ENCODE results near the gene CFAP410. TPM values are rescaled to one million over a fixed set of nuclear protein-coding genes. Genes with fewer than 3 reads are reported as not detected.

CFAP410 gene
- total RNA-seq, 2 experiments from 2014 or later: 15.1 to 20.6 TPM

DNA sequence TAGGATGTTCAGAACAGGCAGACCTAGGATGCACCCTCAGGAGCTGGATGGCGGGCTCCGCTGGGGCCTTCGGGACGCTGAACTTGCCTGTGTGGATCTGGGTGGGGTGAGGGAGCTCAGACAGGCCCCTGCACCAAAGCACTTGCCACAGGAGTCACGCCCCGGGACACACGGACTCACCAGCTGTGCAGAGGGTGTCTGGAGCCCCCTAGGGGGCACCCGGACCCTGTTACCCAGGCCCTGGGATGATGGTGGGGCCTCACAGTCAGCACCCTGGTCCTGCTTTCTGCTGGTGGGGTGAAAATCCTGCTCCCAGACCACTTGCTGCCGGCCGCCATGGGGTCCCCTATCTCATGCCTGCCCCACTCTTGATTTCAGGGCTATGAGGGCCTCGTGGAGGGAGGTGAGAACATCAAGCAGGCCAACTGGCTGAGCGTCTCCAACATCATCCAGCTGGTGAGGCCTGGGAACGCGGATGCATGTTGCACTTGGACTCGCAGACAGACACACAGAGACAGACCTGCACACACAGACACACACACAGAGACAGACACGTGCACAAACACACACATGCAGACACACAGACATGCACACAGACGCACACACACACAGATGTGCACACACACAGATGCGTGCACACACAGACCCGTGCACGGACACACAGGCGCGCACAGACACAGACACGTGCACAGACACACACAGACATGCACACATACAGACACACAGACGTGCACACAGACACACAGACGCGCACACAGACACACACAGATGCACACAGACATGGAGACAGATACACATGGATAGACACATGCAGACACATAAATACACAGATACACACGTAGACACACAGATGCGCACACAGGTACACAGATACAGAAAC is 28.3 kb downstream of the CFAP410 start:
- Histone ChIP-seq H3K79me2 (ENCODE audit: insufficient read depth, low read depth, low read length) (no peaks in the 10 kb centered on the region), H3K36me3 (ENCODE audit: insufficient read depth, low read length) (peaks cover 34% of the 10 kb centered on the region; the same call in 1 of the 2 replicates), H3K9me2 (ENCODE audit: insufficient read depth, low read length) (no peaks in the 10 kb centered on the region), H3K4me1 (ENCODE audit: insufficient read depth, low read length, poor library complexity, severe bottlenecking) (no peaks in the 10 kb centered on the region), H4K20me1 (ENCODE audit: insufficient read depth, low read length) (no peaks in the 10 kb centered on the region), H3K4me2 (ENCODE audit: low read length) (no peak overlapping the region), H3K4me3 (ENCODE audit: low read depth, low read length, poor library complexity, severe bottlenecking) (no peak overlapping the region), H3K27ac (ENCODE audit: low read depth, low read length, poor library complexity, severe bottlenecking) (no peak overlapping the region), H2AFZ (ENCODE audit: low read length) (no peak overlapping the region), H3K9me3 (ENCODE audit: low read length) (no peaks in the 10 kb centered on the region)
- POLR2A ChIA-PET: no interaction called here
- intact Hi-C loops (cut with micrococcal nuclease; ENCODE audit: unreplicated experiment): no loop called here
- no TSS peak for BruUV-seq (replicated peaks)
- CTCF ChIA-PET (ENCODE audit: unreplicated experiment): no interaction called here
- peak; percentile 48 for DNase-seq (ENCODE audit: low spot score)
- TF ChIP-seq, protein P1, sequence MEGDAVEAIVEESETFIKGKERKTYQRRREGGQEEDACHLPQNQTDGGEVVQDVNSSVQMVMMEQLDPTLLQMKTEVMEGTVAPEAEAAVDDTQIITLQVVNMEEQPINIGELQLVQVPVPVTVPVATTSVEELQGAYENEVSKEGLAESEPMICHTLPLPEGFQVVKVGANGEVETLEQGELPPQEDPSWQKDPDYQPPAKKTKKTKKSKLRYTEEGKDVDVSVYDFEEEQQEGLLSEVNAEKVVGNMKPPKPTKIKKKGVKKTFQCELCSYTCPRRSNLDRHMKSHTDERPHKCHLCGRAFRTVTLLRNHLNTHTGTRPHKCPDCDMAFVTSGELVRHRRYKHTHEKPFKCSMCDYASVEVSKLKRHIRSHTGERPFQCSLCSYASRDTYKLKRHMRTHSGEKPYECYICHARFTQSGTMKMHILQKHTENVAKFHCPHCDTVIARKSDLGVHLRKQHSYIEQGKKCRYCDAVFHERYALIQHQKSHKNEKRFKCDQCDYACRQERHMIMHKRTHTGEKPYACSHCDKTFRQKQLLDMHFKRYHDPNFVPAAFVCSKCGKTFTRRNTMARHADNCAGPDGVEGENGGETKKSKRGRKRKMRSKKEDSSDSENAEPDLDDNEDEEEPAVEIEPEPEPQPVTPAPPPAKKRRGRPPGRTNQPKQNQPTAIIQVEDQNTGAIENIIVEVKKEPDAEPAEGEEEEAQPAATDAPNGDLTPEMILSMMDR (conservative IDR thresholded peaks at IDR 0.05; ENCODE audit: low read length): peak; percentile 69
- TF ChIP-seq EZH2phosphoT487 (IDR thresholded peaks at IDR 0.05; ENCODE audit: borderline replicate concordance, low read depth, low read length): no peak

- Histone ChIP-seq H3K36me3 (ENCODE audit: insufficient read depth, low read length) (peaks cover 24% of the 10 kb centered on the region; the same call in 1 of the 2 replicates), H4K20me1 (ENCODE audit: insufficient read depth, low read length) (no peaks in the 10 kb centered on the region; the same call in 1 of the 2 replicates)
These were observed 32.1 kb downstream of the CFAP410 start for GRCh38 chr21:44306936-44307704.

More at GRCh38 chr21:44306936-44307704, 32.1 kb downstream of the CFAP410 start:
- Histone ChIP-seq H3K9me2 (ENCODE audit: insufficient read depth, low read length) (no peaks in the 10 kb centered on the region), H3K4me3 (ENCODE audit: low read depth, low read length, poor library complexity, severe bottlenecking) (no peak overlapping the region), H2AFZ (ENCODE audit: low read length) (no peak overlapping the region), H3K79me2 (ENCODE audit: insufficient read depth, low read depth, low read length) (no peaks in the 10 kb centered on the region; the same call in 1 of the 2 replicates), H3K4me2 (ENCODE audit: low read length) (no peak overlapping the region), H3K9me3 (ENCODE audit: low read length) (no peaks in the 10 kb centered on the region), H3K4me1 (ENCODE audit: insufficient read depth, low read length, poor library complexity, severe bottlenecking) (peaks cover 28% of the 10 kb centered on the region), H3K27ac (ENCODE audit: low read depth, low read length, poor library complexity, severe bottlenecking) (no peak overlapping the region)
- CTCF ChIA-PET (ENCODE audit: unreplicated experiment): no interaction called here
- BruUV-seq (replicated peaks): no TSS peak
- TF ChIP-seq EZH2phosphoT487 (IDR thresholded peaks at IDR 0.05; ENCODE audit: borderline replicate concordance, low read depth, low read length): no peak
- TF ChIP-seq, protein P1 (conservative IDR thresholded peaks at IDR 0.05; ENCODE audit: low read length): no peak
- intact Hi-C loops (cut with micrococcal nuclease; ENCODE audit: unreplicated experiment): no loop called here
- POLR2A ChIA-PET: no interaction called here
- no peak for DNase-seq (ENCODE audit: low spot score)

Data from OCI-LY7 (cell line).